ENCODE measurements around the gene DOCK7. TPM values are rescaled to one million over a fixed set of nuclear protein-coding genes. Genes with fewer than 3 reads are reported as not detected.

Gene DOCK7
- total RNA-seq, 1 donor from 2014 or later = 10.2 TPM

- DNase-seq = no peak
- intact Hi-C loops (cut with micrococcal nuclease) = no loop called here
- H3K9me3 ChIP-seq (replicated peaks) = peaks cover under 1% of the 10 kb centered on the region
- no peaks in the 10 kb centered on the region for H3K27me3 ChIP-seq (ENCODE audit: low read depth)
- H3K36me3 ChIP-seq = peaks cover 1% of the 10 kb centered on the region
- H3K27ac ChIP-seq (replicated peaks) = no peak overlapping the region
- H3K4me1 ChIP-seq = no peaks in the 10 kb centered on the region
- TF ChIP-seq, protein P1, sequence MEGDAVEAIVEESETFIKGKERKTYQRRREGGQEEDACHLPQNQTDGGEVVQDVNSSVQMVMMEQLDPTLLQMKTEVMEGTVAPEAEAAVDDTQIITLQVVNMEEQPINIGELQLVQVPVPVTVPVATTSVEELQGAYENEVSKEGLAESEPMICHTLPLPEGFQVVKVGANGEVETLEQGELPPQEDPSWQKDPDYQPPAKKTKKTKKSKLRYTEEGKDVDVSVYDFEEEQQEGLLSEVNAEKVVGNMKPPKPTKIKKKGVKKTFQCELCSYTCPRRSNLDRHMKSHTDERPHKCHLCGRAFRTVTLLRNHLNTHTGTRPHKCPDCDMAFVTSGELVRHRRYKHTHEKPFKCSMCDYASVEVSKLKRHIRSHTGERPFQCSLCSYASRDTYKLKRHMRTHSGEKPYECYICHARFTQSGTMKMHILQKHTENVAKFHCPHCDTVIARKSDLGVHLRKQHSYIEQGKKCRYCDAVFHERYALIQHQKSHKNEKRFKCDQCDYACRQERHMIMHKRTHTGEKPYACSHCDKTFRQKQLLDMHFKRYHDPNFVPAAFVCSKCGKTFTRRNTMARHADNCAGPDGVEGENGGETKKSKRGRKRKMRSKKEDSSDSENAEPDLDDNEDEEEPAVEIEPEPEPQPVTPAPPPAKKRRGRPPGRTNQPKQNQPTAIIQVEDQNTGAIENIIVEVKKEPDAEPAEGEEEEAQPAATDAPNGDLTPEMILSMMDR (IDR thresholded peaks at IDR 0.05; ENCODE audit: borderline replicate concordance) = no peak
- H3K4me3 ChIP-seq = no peak overlapping the region
These were observed 175.2 kb downstream of the DOCK7 start for GRCh38 chr1:62513013-62513412.

DNA sequence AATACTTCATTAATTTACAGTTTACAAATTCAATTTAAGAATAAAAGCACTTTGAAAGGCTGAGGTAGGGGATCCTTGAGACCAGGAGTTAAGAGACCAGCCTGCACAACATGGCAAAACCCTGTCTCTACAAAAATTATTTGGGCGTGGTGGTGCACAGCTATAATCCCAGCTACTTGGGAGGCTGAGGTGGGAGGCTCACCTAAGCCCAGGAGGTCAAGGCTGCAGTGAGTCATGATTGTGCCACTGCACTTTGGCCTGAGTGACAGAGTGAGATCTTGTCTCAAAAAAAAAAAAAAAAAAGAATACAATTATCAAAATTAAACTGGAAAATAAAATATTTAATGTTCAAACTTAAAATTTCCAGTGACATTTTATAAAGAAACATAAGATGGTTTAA, 179.2 kb downstream of the DOCK7 start:
- Histone ChIP-seq H3K36me3 (peaks cover 9% of the 10 kb centered on the region), H3K27ac (replicated peaks) (no peak overlapping the region), H3K27me3 (ENCODE audit: low read depth) (no peaks in the 10 kb centered on the region), H3K4me1 (no peaks in the 10 kb centered on the region), H3K9me3 (replicated peaks) (no peaks in the 10 kb centered on the region), H3K4me3 (no peak overlapping the region)
- TF ChIP-seq, protein P1 (IDR thresholded peaks at IDR 0.05; ENCODE audit: borderline replicate concordance) = no peak
- DNase-seq = no peak
- intact Hi-C loops (cut with micrococcal nuclease) = loop anchor here (2.0 kb wide), 1 partner anchor 238 kb away; no protein-coding TSS in a partner anchor

- DNase-seq = no peak
- no peak overlapping the region for H3K4me3 ChIP-seq
- no peaks in the 10 kb centered on the region for H3K27me3 ChIP-seq (ENCODE audit: low read depth)
- no peaks in the 10 kb centered on the region for H3K4me1 ChIP-seq
- TF ChIP-seq, protein P1 (IDR thresholded peaks at IDR 0.05; ENCODE audit: borderline replicate concordance) = peak; percentile 72
- H3K36me3 ChIP-seq = peaks cover 12% of the 10 kb centered on the region
- intact Hi-C loops (cut with micrococcal nuclease) = loop anchor here (2.0 kb wide), 1 partner anchor 239 kb away; no protein-coding TSS in a partner anchor
- H3K27ac ChIP-seq (replicated peaks) = no peak overlapping the region
- no peaks in the 10 kb centered on the region for H3K9me3 ChIP-seq (replicated peaks)
These were observed 179.9 kb downstream of the DOCK7 start for GRCh38 chr1:62508187-62508758.

GRCh38 chr1:62500210-62500609, 188.0 kb downstream of the DOCK7 start:
- TF ChIP-seq, protein P1 (IDR thresholded peaks at IDR 0.05; ENCODE audit: borderline replicate concordance) = no peak
- no peaks in the 10 kb centered on the region for H3K4me1 ChIP-seq
- H3K4me3 ChIP-seq = no peak overlapping the region
- peaks cover 22% of the 10 kb centered on the region for H3K36me3 ChIP-seq
- DNase-seq = no peak
- H3K27ac ChIP-seq (replicated peaks) = no peak overlapping the region
- H3K27me3 ChIP-seq (ENCODE audit: low read depth) = no peaks in the 10 kb centered on the region
- intact Hi-C loops (cut with micrococcal nuclease) = no loop called here
- no peaks in the 10 kb centered on the region for H3K9me3 ChIP-seq (replicated peaks)

DNA sequence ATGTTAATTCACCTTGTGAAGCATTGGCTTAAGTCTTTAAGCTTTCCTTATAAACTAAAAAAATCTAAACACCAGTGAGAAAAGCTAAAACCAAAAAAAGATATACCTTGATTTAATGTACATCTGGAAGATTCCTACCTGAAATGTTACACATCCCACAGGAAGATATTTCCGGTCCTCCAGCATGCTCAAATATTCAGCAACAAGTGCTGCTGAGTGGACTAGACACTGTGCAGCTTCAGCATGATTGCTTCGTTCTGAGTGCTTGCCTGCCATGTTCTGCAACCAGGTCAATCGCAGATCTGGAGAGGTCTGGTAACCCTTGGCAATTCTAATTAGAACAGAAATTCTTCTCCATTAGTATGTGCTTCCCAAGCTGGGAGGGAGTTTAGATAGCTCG, 194.0 kb downstream of the DOCK7 start:
- H3K27ac ChIP-seq (replicated peaks) = no peak overlapping the region
- peaks cover 46% of the 10 kb centered on the region for H3K36me3 ChIP-seq
- no peak for DNase-seq
- no peaks in the 10 kb centered on the region for H3K9me3 ChIP-seq (replicated peaks)
- intact Hi-C loops (cut with micrococcal nuclease) = no loop called here
- no peak overlapping the region for H3K4me3 ChIP-seq
- TF ChIP-seq, protein P1 (IDR thresholded peaks at IDR 0.05; ENCODE audit: borderline replicate concordance) = no peak
- H3K4me1 ChIP-seq = no peaks in the 10 kb centered on the region
- no peaks in the 10 kb centered on the region for H3K27me3 ChIP-seq (ENCODE audit: low read depth)

Measured in left ventricle myocardium inferior (tissue), 1 donor.